HCT116 (cell line): Measurements from ENCODE around the gene DMD. TPM values are rescaled to one million over a fixed set of nuclear protein-coding genes. Genes with fewer than 3 reads are reported as not detected.

Source experiments
- ATAC-seq: fragments of 200-7000 bp; cut with Tn5 transposase; 2 replicates; pipeline ENCODE4 v1.9.1; 2020; ENCODE audit warnings: mild to moderate bottlenecking, moderate library complexity
- BruUV-seq: library from RNA; stranded (reverse); fragments of 400-500 nt; replicated peaks from 2 replicates; lab custom pipeline; 2021; lab: Mats Ljungman, UMichigan
- CTCF ChIA-PET: fragments of 300-600 bp; sonication (Branson Sonifier 250); formaldehyde crosslinking; loops from one replicate; lab custom pipeline; 2021; ENCODE audit warnings: antibody characterized with exemption; lab: Charles Lee
- POLR2A ChIA-PET: fragments of 300-600, 350-600 bp; sonication (Branson Sonifier 250); formaldehyde crosslinking; loops from one replicate; lab custom pipeline; 2021; ENCODE audit warnings: antibody characterized with exemption; lab: Charles Lee
- RAD21 ChIA-PET, 2 experiments: fragments of 300-600 bp; sonication (Branson Sonifier 250); formaldehyde crosslinking; loops; one replicate each; lab custom pipeline; 2023; ENCODE audit warnings: low total read pairs in 2 of 2; ENCODE audit not compliant: uncharacterized antibody in 2 of 2, unreplicated experiment in 2 of 2, low non-redundant PET in 1 of 2; lab: Charles Lee
- DNase-seq: peaks from one replicate; pipeline ENCODE4 v3.0.0-alpha.2; 2010; ENCODE audit warnings: low read depth, low spot score
- H2AFZ ChIP-seq: fragments of 200-600 bp; shearing (Covaris generic), sonication (generic); 2 replicates; pipeline ENCODE4 v1.6.1; 2017; ENCODE audit warnings: low read depth, mixed run types, mixed read lengths, antibody characterized with exemption, low read length; ENCODE audit not compliant: poor library complexity, severe bottlenecking
- H3K27ac ChIP-seq: 2 replicates; pipeline ENCODE4 v1.5.1; 2012; ENCODE audit warnings: low read depth, low read length
- H3K27me3 ChIP-seq: fragments of 200-600 bp; sonication (generic); 2 replicates; pipeline ENCODE4 v1.6.1; 2016; ENCODE audit warnings: mixed run types, low read length, mixed read lengths; ENCODE audit not compliant: insufficient read depth
- H3K36me3 ChIP-seq, 2 experiments: fragments of 200-500 bp in 1 of 2; fragments of 200-600 bp in 1 of 2; sonication (Bioruptor generic) in 1 of 2; sonication (generic) in 1 of 2; 2 replicates each; pipeline versions ENCODE4 v1.5.1 to v1.6.1; 2014 to 2016; ENCODE audit warnings: low read length in 2 of 2, inconsistent platforms in 1 of 2, mixed read lengths in 1 of 2, mixed run types in 1 of 2; ENCODE audit not compliant: insufficient read depth in 2 of 2, control insufficient read depth in 1 of 2
- H3K4me1 ChIP-seq, 2 experiments: fragments of 200-600 bp in 1 of 2; sonication (generic) in 1 of 2; 2 replicates each; pipeline versions ENCODE4 v1.5.1 to v1.6.1; 2012 to 2017; ENCODE audit warnings: low read length in 2 of 2, inconsistent platforms in 1 of 2, mild to moderate bottlenecking in 1 of 2, mixed read lengths in 1 of 2, mixed run types in 1 of 2, moderate library complexity in 1 of 2; ENCODE audit not compliant: insufficient read depth in 2 of 2, control insufficient read depth in 1 of 2
- H3K4me2 ChIP-seq: fragments of 200-600 bp; sonication (generic); 2 replicates; pipeline ENCODE4 v1.6.1; 2017; ENCODE audit warnings: mixed run types, low read length, mixed read lengths
- H3K4me3 ChIP-seq, 2 experiments: fragments of 200-600 bp in 1 of 2; sonication (generic) in 1 of 2; replicated peaks in 1 of 2; 2 replicates each; pipeline ENCODE4 v1.5.1; 2011 to 2016; ENCODE audit warnings: low read length in 2 of 2, control low read depth in 1 of 2, low read depth in 1 of 2, mild to moderate bottlenecking in 1 of 2, mixed read lengths in 1 of 2, mixed run types in 1 of 2
- H3K79me2 ChIP-seq: fragments of 200-600 bp; sonication (generic); 2 replicates; pipeline ENCODE4 v1.6.1; 2017; ENCODE audit warnings: mild to moderate bottlenecking, mixed run types, low read length, moderate library complexity, mixed read lengths; ENCODE audit not compliant: insufficient read depth
- H3K9ac ChIP-seq: fragments of 200-600 bp; sonication (generic); 2 replicates; pipeline ENCODE4 v1.6.1; 2016; ENCODE audit warnings: low read length, mixed read lengths
- H3K9me2 ChIP-seq: fragments of 200-600 bp; sonication (generic), shearing (Covaris generic); 2 replicates; pipeline ENCODE4 v1.6.1; 2017; ENCODE audit warnings: mixed run types, mild to moderate bottlenecking, moderate library complexity; ENCODE audit not compliant: insufficient read depth
- H3K9me3 ChIP-seq, 2 experiments: fragments of 200-500 bp in 1 of 2; fragments of 200-600 bp in 1 of 2; sonication (Bioruptor generic) in 1 of 2; sonication (generic) in 1 of 2; 2 replicates each; pipeline ENCODE4 v1.6.1; 2014 to 2017; ENCODE audit warnings: low read length in 2 of 2, mixed read lengths in 2 of 2, inconsistent platforms in 1 of 2, low read depth in 1 of 2, mild to moderate bottlenecking in 1 of 2, mixed run types in 1 of 2, moderate library complexity in 1 of 2; ENCODE audit not compliant: control insufficient read depth in 1 of 2, insufficient read depth in 1 of 2
- H4K20me1 ChIP-seq: fragments of 200-600 bp; sonication (generic), shearing (Covaris generic); 2 replicates; pipeline ENCODE4 v1.6.1; 2017; ENCODE audit warnings: mixed run types, mild to moderate bottlenecking, moderate library complexity; ENCODE audit not compliant: insufficient read depth
- CBX3 ChIP-seq: IDR thresholded peaks from 2 replicates; pipeline ENCODE4 v1.6.1; 2012; ENCODE audit warnings: low read depth
- CEBPB ChIP-seq: IDR thresholded peaks from 2 replicates; pipeline ENCODE4 v1.6.1; 2012; ENCODE audit warnings: low read depth
- EGR1 ChIP-seq: IDR thresholded peaks from 2 replicates; pipeline ENCODE4 v1.6.1; 2012; ENCODE audit warnings: low read depth
- EZH2 ChIP-seq: fragments of 200-600 bp; sonication (generic); IDR thresholded peaks from 2 replicates; pipeline ENCODE4 v1.6.1; 2017; ENCODE audit warnings: antibody characterized with exemption, mixed run types
- JUND ChIP-seq: IDR thresholded peaks from 2 replicates; pipeline ENCODE4 v1.6.1; 2012
- POLR2AphosphoS5 ChIP-seq: IDR thresholded peaks from 2 replicates; pipeline ENCODE4 v1.6.1; 2011; ENCODE audit warnings: mild to moderate bottlenecking, low read depth, low read length, moderate library complexity
- SP1 ChIP-seq: IDR thresholded peaks from 2 replicates; pipeline ENCODE4 v1.6.1; 2012; ENCODE audit warnings: low read depth
- SRF ChIP-seq: IDR thresholded peaks from 2 replicates; pipeline ENCODE4 v1.6.1; 2012; ENCODE audit warnings: low read depth
- TCF7L2 ChIP-seq: IDR thresholded peaks from 2 replicates; pipeline ENCODE4 v1.7.0; 2011; ENCODE audit warnings: borderline replicate concordance, inconsistent platforms; ENCODE audit not compliant: insufficient read depth, insufficient read length; ENCODE audit errors: extremely low read depth
- ZFX ChIP-seq: fragments of 450-650 bp; IDR thresholded peaks from 2 replicates; pipeline ENCODE4 v1.6.1; 2017
- intact Hi-C: fragments of 100-400 bp; cut with micrococcal nuclease; formaldehyde crosslinking; loops from 2 replicates; pipeline ENCODE4 v1.10.0; 2022
- total RNA-seq: library from RNA; stranded (reverse); gene quantifications from one replicate; pipeline ENCODE4 v1.2.1, GENCODE V29; 2021; ENCODE audit not compliant: unreplicated experiment
- TF ChIP-seq, protein P1 (sequence below): IDR thresholded peaks from 2 replicates; pipeline ENCODE4 v1.6.1; 2011; ENCODE audit warnings: mild to moderate bottlenecking, low read length, moderate library complexity; ENCODE audit not compliant: insufficient replicate concordance; ENCODE audit errors: extremely low read depth
- TF ChIP-seq, protein P2 (sequence below): IDR thresholded peaks from 2 replicates; pipeline ENCODE4 v1.6.1; 2012; ENCODE audit warnings: low read depth
- TF ChIP-seq, protein P3 (sequence below): IDR thresholded peaks from 2 replicates; pipeline ENCODE4 v1.6.1; 2012
- TF ChIP-seq, protein P4 (sequence below), 3 experiments: fragments of 200-600 bp in 1 of 3; sonication (generic) in 1 of 3; IDR thresholded peaks in 2 of 3; conservative IDR thresholded peaks in 1 of 3; 2 replicates each; pipeline ENCODE4 v1.5.1; 2012 to 2017; ENCODE audit warnings: low read depth in 2 of 3, low read length in 2 of 3, antibody characterized with exemption in 1 of 3, borderline replicate concordance in 1 of 3, control low read depth in 1 of 3, mild to moderate bottlenecking in 1 of 3, mixed read lengths in 1 of 3, mixed run types in 1 of 3, moderate library complexity in 1 of 3; ENCODE audit not compliant: insufficient read depth in 1 of 3

The DMD gene
- total RNA-seq, 1 experiment from 2014 or later, result 0.05 TPM

DNA sequence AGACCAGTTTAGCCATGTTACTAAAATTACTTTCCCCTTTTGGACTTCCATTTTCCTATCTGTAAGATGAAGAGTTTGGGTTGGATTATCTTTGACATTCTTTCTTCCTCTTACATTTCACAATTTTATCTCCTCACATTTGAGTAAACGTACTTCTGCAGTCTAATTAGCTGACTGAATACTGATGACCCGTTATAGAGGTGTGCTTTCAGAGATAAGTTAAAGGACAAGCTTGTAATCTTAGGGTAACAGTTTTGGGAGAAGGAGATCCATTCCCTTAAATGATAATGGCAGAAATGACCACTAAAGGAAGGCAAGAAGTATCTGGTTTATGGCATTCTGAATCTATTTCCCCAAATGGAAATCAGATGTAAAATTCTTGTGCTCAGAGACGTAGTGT is 1916.9 kb downstream of the DMD start:
- BruUV-seq, result no TSS peak
- no peak overlapping the region for H2AFZ ChIP-seq
- H4K20me1 ChIP-seq, result no peaks in the 10 kb centered on the region
- ATAC-seq, result no peak
- no peak overlapping the region for H3K9ac ChIP-seq
- no peaks in the 10 kb centered on the region for H3K9me2 ChIP-seq
- H3K27me3 ChIP-seq, result no peaks in the 10 kb centered on the region
- TF ChIP-seq CEBPB, result no peak
- no peak for TF ChIP-seq SP1
- TF ChIP-seq EGR1, result no peak
- no peak for TF ChIP-seq EZH2
- TF ChIP-seq POLR2AphosphoS5, result no peak
- no peaks in the 10 kb centered on the region for H3K79me2 ChIP-seq
- no peak overlapping the region for H3K4me2 ChIP-seq
- intact Hi-C loops, result no loop called here
- ChIA-PET CTCF (no interaction called here), POLR2A (no interaction called here), RAD21 (no interaction called here)
- no peak overlapping the region for H3K4me3 ChIP-seq
- no peak overlapping the region for H3K27ac ChIP-seq
- no peaks in the 10 kb centered on the region for H3K36me3 ChIP-seq
- DNase-seq, result no peak
- no peaks in the 10 kb centered on the region for H3K9me3 ChIP-seq
- H3K4me1 ChIP-seq, result no peaks in the 10 kb centered on the region

DNA sequence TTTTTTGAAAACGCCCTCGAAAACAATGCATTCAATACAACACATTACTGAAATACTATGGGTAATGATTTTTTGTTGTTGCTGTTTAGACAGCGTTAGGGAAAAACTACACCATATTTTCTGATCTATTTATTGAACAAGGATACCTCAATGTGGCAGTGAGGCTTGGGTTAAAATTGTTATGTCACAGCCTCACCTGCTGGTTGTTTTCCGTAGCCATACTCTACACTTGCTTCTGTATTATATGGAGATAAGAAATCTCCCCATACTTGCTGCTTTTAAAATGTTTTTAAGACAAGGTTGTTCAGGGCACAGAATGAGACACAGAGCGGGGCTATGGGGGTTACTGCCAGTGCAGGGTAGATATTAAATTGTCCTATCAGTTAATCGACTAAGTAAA is 1917.9 kb downstream of the DMD start:
- Histone ChIP-seq H3K4me1 (no peaks in the 10 kb centered on the region), H3K9me2 (no peaks in the 10 kb centered on the region), H4K20me1 (no peaks in the 10 kb centered on the region), H3K4me3 (no peak overlapping the region), H3K79me2 (no peaks in the 10 kb centered on the region), H3K36me3 (no peaks in the 10 kb centered on the region), H3K9me3 (no peaks in the 10 kb centered on the region), H3K27ac (no peak overlapping the region), H3K9ac (no peak overlapping the region), H2AFZ (no peak overlapping the region), H3K27me3 (no peaks in the 10 kb centered on the region), H3K4me2 (no peak overlapping the region)
- ChIA-PET RAD21 (no interaction called here), POLR2A (no interaction called here), CTCF (no interaction called here)
- DNase-seq (no peak), ATAC-seq (no peak)
- no TSS peak for BruUV-seq
- intact Hi-C loops, result no loop called here
- TF ChIP-seq, protein P1, sequence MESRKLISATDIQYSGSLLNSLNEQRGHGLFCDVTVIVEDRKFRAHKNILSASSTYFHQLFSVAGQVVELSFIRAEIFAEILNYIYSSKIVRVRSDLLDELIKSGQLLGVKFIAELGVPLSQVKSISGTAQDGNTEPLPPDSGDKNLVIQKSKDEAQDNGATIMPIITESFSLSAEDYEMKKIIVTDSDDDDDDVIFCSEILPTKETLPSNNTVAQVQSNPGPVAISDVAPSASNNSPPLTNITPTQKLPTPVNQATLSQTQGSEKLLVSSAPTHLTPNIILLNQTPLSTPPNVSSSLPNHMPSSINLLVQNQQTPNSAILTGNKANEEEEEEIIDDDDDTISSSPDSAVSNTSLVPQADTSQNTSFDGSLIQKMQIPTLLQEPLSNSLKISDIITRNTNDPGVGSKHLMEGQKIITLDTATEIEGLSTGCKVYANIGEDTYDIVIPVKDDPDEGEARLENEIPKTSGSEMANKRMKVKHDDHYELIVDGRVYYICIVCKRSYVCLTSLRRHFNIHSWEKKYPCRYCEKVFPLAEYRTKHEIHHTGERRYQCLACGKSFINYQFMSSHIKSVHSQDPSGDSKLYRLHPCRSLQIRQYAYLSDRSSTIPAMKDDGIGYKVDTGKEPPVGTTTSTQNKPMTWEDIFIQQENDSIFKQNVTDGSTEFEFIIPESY, result no peak
- TF ChIP-seq SRF, result no peak
- no peak for TF ChIP-seq TCF7L2
- TF ChIP-seq POLR2AphosphoS5, result no peak
- TF ChIP-seq, protein P2, sequence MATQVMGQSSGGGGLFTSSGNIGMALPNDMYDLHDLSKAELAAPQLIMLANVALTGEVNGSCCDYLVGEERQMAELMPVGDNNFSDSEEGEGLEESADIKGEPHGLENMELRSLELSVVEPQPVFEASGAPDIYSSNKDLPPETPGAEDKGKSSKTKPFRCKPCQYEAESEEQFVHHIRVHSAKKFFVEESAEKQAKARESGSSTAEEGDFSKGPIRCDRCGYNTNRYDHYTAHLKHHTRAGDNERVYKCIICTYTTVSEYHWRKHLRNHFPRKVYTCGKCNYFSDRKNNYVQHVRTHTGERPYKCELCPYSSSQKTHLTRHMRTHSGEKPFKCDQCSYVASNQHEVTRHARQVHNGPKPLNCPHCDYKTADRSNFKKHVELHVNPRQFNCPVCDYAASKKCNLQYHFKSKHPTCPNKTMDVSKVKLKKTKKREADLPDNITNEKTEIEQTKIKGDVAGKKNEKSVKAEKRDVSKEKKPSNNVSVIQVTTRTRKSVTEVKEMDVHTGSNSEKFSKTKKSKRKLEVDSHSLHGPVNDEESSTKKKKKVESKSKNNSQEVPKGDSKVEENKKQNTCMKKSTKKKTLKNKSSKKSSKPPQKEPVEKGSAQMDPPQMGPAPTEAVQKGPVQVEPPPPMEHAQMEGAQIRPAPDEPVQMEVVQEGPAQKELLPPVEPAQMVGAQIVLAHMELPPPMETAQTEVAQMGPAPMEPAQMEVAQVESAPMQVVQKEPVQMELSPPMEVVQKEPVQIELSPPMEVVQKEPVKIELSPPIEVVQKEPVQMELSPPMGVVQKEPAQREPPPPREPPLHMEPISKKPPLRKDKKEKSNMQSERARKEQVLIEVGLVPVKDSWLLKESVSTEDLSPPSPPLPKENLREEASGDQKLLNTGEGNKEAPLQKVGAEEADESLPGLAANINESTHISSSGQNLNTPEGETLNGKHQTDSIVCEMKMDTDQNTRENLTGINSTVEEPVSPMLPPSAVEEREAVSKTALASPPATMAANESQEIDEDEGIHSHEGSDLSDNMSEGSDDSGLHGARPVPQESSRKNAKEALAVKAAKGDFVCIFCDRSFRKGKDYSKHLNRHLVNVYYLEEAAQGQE, result no peak
- TF ChIP-seq, protein P3, sequence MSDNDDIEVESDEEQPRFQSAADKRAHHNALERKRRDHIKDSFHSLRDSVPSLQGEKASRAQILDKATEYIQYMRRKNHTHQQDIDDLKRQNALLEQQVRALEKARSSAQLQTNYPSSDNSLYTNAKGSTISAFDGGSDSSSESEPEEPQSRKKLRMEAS, result no peak
- no peak for TF ChIP-seq JUND
- TF ChIP-seq EGR1, result no peak
- TF ChIP-seq ZFX, result no peak
- TF ChIP-seq CBX3, result no peak
- TF ChIP-seq, protein P4, sequence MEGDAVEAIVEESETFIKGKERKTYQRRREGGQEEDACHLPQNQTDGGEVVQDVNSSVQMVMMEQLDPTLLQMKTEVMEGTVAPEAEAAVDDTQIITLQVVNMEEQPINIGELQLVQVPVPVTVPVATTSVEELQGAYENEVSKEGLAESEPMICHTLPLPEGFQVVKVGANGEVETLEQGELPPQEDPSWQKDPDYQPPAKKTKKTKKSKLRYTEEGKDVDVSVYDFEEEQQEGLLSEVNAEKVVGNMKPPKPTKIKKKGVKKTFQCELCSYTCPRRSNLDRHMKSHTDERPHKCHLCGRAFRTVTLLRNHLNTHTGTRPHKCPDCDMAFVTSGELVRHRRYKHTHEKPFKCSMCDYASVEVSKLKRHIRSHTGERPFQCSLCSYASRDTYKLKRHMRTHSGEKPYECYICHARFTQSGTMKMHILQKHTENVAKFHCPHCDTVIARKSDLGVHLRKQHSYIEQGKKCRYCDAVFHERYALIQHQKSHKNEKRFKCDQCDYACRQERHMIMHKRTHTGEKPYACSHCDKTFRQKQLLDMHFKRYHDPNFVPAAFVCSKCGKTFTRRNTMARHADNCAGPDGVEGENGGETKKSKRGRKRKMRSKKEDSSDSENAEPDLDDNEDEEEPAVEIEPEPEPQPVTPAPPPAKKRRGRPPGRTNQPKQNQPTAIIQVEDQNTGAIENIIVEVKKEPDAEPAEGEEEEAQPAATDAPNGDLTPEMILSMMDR (IDR thresholded peaks at IDR 0.05 in 2 of 3, conservative IDR thresholded peaks at IDR 0.05 in 1 of 3; ENCODE audit: borderline replicate concordance in 1 of 3, insufficient read depth in 1 of 3, low read depth in 2 of 3, low read length in 2 of 3), result no peak
- TF ChIP-seq EZH2, result no peak
